K562 (cell line): ENCODE data around the gene CKAP5. TPM values are rescaled to one million over a fixed set of nuclear protein-coding genes. Genes with fewer than 3 reads are reported as not detected.

Experiments used
- ATF7 ChIP-seq: fragments of 450-650 bp; IDR thresholded peaks from 2 replicates; pipeline ENCODE4 v1.7.1; 2014; ENCODE audit warnings: mild to moderate bottlenecking, moderate library complexity
- C11orf30 ChIP-seq: fragments of 450-650 bp; IDR thresholded peaks from 2 replicates; pipeline ENCODE4 v1.6.1; 2016; ENCODE audit warnings: low read depth, mild to moderate bottlenecking
- CHCHD3 ChIP-seq: fragments of 250-450 bp; sonication (Bioruptor Pico); IDR thresholded peaks from 2 replicates; pipeline ENCODE4 v2.1.2; 2022; ENCODE audit warnings: mild to moderate bottlenecking
- CTBP1 ChIP-seq: fragments of 450-650 bp; IDR thresholded peaks from 2 replicates; pipeline ENCODE4 v1.6.1; 2016; ENCODE audit warnings: borderline replicate concordance
- DLX4 ChIP-seq: fragments of 250-450 bp; sonication (Bioruptor Pico); IDR thresholded peaks from 2 replicates; pipeline ENCODE4 v1.6.1; 2021; ENCODE audit warnings: mild to moderate bottlenecking
- FIP1L1 ChIP-seq: fragments of 200-400 bp; formaldehyde crosslinking; IDR thresholded peaks from 2 replicates; pipeline ENCODE4 v1.6.1; 2018; ENCODE audit warnings: mild to moderate bottlenecking, low read depth, low read length; ENCODE audit not compliant: poor library complexity, severe bottlenecking
- FOXJ3 ChIP-seq: sonication (generic); formaldehyde crosslinking; IDR thresholded peaks from 2 replicates; pipeline ENCODE4 v1.4.0; 2020; ENCODE audit warnings: mild to moderate bottlenecking, missing genetic modification reagents
- KAT2B ChIP-seq: IDR thresholded peaks from one replicate; pipeline ENCODE4 v1.6.1; 2012; ENCODE audit warnings: low read depth, mild to moderate bottlenecking, control low read depth, inconsistent platforms, low read length, moderate library complexity
- KDM4B ChIP-seq, 2 experiments: fragments of 450-650 bp in 1 of 2; sonication (generic) in 1 of 2; IDR thresholded peaks; 2 replicates each; pipeline ENCODE4 v1.6.1; 2016 to 2017; ENCODE audit warnings: borderline replicate concordance in 2 of 2, antibody characterized with exemption in 1 of 2, low read depth in 1 of 2, mild to moderate bottlenecking in 1 of 2
- MYNN ChIP-seq, 2 experiments: sonication (generic); formaldehyde crosslinking in 1 of 2; IDR thresholded peaks; 2 replicates each; pipeline versions ENCODE4 v1.5.0 to v1.6.1; 2016 to 2020; ENCODE audit warnings: antibody characterized with exemption in 1 of 2, missing genetic modification reagents in 1 of 2
- NONO ChIP-seq, 2 experiments: fragments of 200-400 bp in 1 of 2; fragments of 450-650 bp in 1 of 2; formaldehyde crosslinking in 1 of 2; IDR thresholded peaks; 2 replicates each; pipeline ENCODE4 v1.6.1; 2017; ENCODE audit warnings: low read depth in 2 of 2, mild to moderate bottlenecking in 2 of 2, moderate library complexity in 2 of 2, low read length in 1 of 2
- RBFOX2 ChIP-seq: fragments of 200-400 bp; formaldehyde crosslinking; IDR thresholded peaks from 2 replicates; pipeline ENCODE4 v1.6.1; 2017; ENCODE audit warnings: low read depth, mild to moderate bottlenecking, low read length, moderate library complexity
- TAF1 ChIP-seq: IDR thresholded peaks from 2 replicates; pipeline ENCODE4 v1.6.1; 2011; ENCODE audit warnings: mild to moderate bottlenecking, low read length, moderate library complexity; ENCODE audit not compliant: insufficient read depth, control insufficient read depth, severe bottlenecking; ENCODE audit errors: extremely low read depth
- UBTF ChIP-seq, 2 experiments: IDR thresholded peaks; 2 replicates each; pipeline ENCODE4 v1.6.1; 2012; ENCODE audit warnings: improper control_type of control experiment in 2 of 2, low read depth in 2 of 2, low read length in 2 of 2, borderline replicate concordance in 1 of 2
- ZEB2 ChIP-seq: fragments of 450-650 bp; IDR thresholded peaks from 2 replicates; pipeline ENCODE4 v1.6.1; 2016
- ZNF830 ChIP-seq: fragments of 250-450 bp; sonication (Bioruptor Pico); IDR thresholded peaks from 2 replicates; pipeline ENCODE4 v1.5.0; 2021; ENCODE audit warnings: mild to moderate bottlenecking
- polyA plus RNA-seq, 8 experiments: library from polyadenylated mRNA; depleted of rRNA in 4 of 8; stranded (reverse) in 5 of 8; unstranded in 3 of 8; fragments of >200 nt; fragmentation: Nextera tagmentation in 2 of 8; fragmentation: Illumina TruSeq in 1 of 8; extraction: Ambion mirVana in 2 of 8; extraction: Trizol in 1 of 8; gene quantifications; 2 replicates each; pipeline versions ENCODE4 v1.2.1 to v1.2.3, GENCODE V29; 2011 to 2014; ENCODE audit warnings: inconsistent platforms in 1 of 8, missing spikeins in 1 of 8
- total RNA-seq, 7 experiments: library from RNA; depleted of rRNA in 6 of 7; stranded (reverse); fragments of >200 nt in 6 of 7; fragmentation: Illumina TruSeq in 2 of 7; extraction: Trizol in 2 of 7; gene quantifications; 2 replicates each; pipeline versions ENCODE4 v1.2.1 to v1.2.3, GENCODE V29; 2011 to 2021; ENCODE audit warnings: low replicate concordance in 1 of 7
- TF ChIP-seq, protein P1 (sequence below): sonication (generic); formaldehyde crosslinking; IDR thresholded peaks from 2 replicates; pipeline ENCODE4 v1.5.0; 2020; ENCODE audit warnings: missing genetic modification reagents
- TF ChIP-seq, protein P2 (sequence below): fragments of 450-650 bp; IDR thresholded peaks from 2 replicates; pipeline ENCODE4 v1.6.1; 2016; ENCODE audit warnings: borderline replicate concordance
- TF ChIP-seq, protein P3 (sequence below): fragments of 250-450 bp; sonication (Bioruptor Pico); IDR thresholded peaks from 2 replicates; pipeline ENCODE4 v1.5.0; 2020; ENCODE audit warnings: mild to moderate bottlenecking

CKAP5 gene
- total and polyA plus RNA-seq, 9 of the 15 experiments (the other 6 are each of a cell fraction or from before 2014, with no cell fraction given): 60.1 to 239 (median 139) TPM

- TF ChIP-seq CHCHD3 (CRISPR knock-in tag) (no peak), NONO (IDR thresholded peaks at IDR 0.05; ENCODE audit: low read depth in 2 of 2, low read length in 1 of 2) (no peak), TAF1 (no peak), CTBP1 (peak; percentile 39; the same call in 1 of the 2 replicates), ATF7 (0 out of 2 replicates have a peak, but pooled peaks have one; percentile 16), ZNF830 (CRISPR knock-in tag) (no peak), FOXJ3 (CRISPR knock-in tag) (no peak), ZEB2 (no peak), RBFOX2 (no peak), C11orf30 (no peak), KAT2B (no peak), KDM4B (IDR thresholded peaks at IDR 0.05; ENCODE audit: borderline replicate concordance in 2 of 2, low read depth in 1 of 2) (no peak), MYNN (IDR thresholded peaks at IDR 0.05) (peak; percentile 74; the same call in 1 of the 2 replicates), MYNN (CRISPR knock-in tag; IDR thresholded peaks at IDR 0.05) (no peak), UBTF (IDR thresholded peaks at IDR 0.05; ENCODE audit: borderline replicate concordance in 1 of 2, low read depth in 2 of 2, low read length in 2 of 2) (0 out of 4 replicates have a peak, but pooled peaks of 1 of the 2 experiments have one; percentile 41), FIP1L1 (peak; percentile 29), DLX4 (CRISPR knock-in tag) (no peak)
- TF ChIP-seq, protein P1, sequence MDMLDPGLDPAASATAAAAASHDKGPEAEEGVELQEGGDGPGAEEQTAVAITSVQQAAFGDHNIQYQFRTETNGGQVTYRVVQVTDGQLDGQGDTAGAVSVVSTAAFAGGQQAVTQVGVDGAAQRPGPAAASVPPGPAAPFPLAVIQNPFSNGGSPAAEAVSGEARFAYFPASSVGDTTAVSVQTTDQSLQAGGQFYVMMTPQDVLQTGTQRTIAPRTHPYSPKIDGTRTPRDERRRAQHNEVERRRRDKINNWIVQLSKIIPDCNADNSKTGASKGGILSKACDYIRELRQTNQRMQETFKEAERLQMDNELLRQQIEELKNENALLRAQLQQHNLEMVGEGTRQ (CRISPR knock-in tag): no peak
- TF ChIP-seq, protein P2, sequence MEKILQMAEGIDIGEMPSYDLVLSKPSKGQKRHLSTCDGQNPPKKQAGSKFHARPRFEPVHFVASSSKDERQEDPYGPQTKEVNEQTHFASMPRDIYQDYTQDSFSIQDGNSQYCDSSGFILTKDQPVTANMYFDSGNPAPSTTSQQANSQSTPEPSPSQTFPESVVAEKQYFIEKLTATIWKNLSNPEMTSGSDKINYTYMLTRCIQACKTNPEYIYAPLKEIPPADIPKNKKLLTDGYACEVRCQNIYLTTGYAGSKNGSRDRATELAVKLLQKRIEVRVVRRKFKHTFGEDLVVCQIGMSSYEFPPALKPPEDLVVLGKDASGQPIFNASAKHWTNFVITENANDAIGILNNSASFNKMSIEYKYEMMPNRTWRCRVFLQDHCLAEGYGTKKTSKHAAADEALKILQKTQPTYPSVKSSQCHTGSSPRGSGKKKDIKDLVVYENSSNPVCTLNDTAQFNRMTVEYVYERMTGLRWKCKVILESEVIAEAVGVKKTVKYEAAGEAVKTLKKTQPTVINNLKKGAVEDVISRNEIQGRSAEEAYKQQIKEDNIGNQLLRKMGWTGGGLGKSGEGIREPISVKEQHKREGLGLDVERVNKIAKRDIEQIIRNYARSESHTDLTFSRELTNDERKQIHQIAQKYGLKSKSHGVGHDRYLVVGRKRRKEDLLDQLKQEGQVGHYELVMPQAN: peak; percentile 47; the same call in 1 of the 2 replicates
- TF ChIP-seq, protein P3, sequence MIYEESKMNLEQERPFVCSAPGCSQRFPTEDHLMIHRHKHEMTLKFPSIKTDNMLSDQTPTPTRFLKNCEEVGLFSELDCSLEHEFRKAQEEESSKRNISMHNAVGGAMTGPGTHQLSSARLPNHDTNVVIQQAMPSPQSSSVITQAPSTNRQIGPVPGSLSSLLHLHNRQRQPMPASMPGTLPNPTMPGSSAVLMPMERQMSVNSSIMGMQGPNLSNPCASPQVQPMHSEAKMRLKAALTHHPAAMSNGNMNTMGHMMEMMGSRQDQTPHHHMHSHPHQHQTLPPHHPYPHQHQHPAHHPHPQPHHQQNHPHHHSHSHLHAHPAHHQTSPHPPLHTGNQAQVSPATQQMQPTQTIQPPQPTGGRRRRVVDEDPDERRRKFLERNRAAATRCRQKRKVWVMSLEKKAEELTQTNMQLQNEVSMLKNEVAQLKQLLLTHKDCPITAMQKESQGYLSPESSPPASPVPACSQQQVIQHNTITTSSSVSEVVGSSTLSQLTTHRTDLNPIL (CRISPR knock-in tag): no peak
Measured at GRCh38 chr11:46826310-46827044, 19.6 kb downstream of the CKAP5 start (continued).
